Activated T-helper 1 cell treated with anti-CD3 and anti-CD28 coated beads, Interleukin-2, amount 50 U/mL, for 16 hours (primary cell): ENCODE results near the gene NSMCE3.

Source experiments
- DNase-seq, 2 donors: peaks; one replicate each; pipeline ENCODE4 v3.0.0-alpha.2; 2020; ENCODE audit warnings: low read depth in 1 of 2, low spot score in 1 of 2

NSMCE3 gene

DNA sequence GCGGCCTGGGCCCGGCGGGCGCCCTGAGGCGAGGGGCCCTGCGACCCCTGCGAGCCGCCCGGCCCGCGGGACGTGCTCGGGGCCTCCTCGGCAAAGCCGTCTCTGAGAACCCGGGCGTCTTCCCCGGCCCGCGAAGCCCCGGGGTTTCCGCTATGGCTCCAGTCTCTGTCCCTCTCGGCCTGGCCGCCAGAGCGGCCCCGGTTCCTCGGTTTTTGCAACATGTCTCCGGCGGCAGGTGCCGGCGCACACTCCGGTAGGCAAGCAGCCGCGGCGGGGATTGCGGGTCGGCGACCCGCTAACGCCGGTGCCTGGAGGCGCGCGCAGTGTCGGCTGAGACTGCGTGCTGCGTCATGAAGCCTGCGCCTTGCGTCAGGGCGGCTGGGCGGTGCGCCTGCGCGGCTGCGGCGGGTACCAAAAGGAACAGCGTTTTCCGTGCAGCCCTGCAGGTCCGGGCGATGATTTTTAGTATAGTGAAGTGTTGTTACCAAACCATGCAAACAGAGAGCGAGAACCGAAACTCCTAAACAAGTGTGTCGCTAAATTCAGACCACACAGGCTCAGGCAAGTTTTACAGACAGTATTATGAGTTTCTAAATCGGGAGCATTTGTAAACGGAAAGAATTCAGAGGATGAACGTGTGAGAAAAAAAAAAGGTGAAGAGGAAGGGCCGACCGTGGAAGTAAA is at the start of gene NSMCE3:
TSS of gene NSMCE3 (minus strand) at position 338 of the 684 bp plus-strand sequence. CDS start at position 221, 117 bp downstream.
- peak; percentile 79 to 85 for DNase-seq

DNA sequence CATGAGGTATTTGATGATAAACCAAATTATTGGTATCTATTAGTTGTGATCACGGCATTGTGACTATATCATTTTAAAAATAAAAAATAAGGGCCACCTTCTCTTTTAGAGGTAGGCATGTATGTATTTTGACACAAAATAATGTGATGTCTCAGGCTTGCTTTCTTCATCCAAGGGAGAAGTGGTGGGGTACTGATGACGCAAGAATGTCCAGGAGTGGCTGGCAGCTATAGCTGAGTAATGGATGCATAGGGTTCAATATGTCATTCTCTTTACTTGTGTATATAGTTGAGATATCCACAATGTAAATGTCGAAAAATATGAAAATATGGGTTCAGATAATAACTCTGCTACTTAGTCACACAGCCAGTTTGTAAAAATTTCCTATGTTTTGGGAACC is 46.8 kb upstream of the NSMCE3 start:
- no peak for DNase-seq

DNA sequence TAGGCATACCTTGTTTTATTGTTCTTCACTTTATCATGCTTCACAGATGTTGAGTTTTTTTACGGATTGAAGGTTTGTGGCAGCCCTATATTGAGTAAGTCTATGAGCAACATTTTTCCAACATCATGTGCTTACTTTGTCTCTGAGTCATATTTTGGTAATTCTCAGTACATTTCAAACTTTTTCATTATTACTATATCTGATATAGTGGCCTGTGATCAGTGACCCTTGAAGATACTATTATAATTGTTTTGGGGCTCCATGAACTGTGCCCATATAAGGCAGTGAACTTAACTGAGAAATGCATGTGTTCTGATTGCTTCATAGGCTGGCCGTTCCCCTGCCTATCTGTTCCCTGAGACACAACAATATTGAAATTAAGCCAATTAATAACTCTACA is 42.8 kb upstream of the NSMCE3 start:
- no peak for DNase-seq

DNA sequence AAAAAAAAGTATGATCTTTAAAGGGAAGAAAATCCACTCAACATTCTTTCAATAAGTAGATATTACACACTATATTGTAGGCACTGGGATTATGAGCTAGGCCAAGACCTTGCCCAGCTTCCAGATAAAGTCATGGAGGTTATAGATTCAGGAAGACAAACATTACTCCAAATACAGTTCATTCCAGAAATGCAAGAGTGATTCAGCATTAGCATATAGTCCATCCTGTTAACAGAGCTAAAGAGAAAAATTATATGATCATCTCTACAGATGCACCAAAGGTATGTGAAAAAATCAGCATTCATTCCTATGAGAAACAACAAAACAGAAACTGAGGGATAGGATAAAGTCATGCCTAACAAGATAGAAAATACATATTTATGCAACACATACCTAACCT is 42.1 kb upstream of the NSMCE3 start:
- no peak for DNase-seq

- no peak for DNase-seq
Observed at GRCh38 chr15:29309139-29309538, 39.5 kb upstream of the NSMCE3 start.

DNA sequence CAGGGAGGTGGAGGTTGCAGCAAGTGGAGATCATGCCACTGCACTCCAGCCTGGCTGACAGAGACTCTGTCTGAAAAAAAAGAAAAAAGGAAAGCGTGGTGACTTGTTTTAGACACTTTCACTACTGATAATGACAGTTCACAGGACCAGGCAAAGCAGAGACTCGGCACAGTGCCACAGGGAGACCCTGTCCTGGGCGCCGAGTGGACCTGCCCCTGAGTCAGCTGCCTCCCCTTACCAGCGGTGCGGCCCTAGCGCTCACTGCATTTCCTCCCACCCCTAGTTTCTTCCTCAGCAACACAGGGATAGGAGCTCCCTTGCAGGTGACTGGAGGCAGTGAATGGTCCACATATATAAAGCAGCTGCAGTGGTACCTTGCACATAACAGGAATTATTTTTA is 38.7 kb upstream of the NSMCE3 start:
- DNase-seq, result no peak

DNA sequence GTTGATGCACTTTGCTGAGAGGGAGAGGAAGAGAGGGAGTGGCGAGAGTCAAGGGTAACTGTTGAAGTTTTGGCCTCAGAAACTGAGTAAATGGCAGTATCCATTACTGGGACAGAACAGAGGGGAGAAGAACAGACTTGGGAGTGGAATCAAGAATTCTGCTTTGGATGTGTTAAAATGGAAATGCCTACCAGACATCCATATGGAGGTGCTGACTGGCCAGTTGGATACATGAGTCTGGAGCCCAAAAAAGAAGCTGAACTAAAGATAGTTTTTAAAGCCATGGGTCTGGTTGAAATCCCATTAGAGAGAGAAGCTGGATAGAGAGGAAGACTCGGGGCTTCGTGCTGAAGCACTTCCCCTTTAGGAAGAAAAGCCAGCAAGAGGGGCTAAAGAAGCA is 35.9 kb upstream of the NSMCE3 start:
- DNase-seq, result no peak

- DNase-seq, result no peak
Observed at GRCh38 chr15:29302871-29303270, 33.2 kb upstream of the NSMCE3 start.

DNA sequence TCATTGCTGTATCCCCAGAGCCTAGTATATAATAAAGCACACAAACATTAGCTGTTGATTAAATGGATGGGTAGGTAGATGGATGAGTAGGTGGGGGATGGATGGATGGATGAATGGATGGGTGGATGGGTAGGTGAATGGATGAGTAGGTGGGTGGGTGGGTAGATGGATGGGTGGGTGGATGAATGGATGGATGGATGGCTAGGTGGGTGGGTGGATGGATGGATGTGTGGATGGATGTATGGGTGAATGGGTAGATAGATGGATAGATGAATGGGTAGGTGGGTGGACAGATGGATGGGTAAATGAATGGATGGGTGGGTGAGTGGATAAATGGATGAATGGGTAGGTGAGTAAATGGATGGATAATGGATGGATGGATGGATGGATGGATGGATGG is 30.2 kb upstream of the NSMCE3 start:
- no peak for DNase-seq

DNA sequence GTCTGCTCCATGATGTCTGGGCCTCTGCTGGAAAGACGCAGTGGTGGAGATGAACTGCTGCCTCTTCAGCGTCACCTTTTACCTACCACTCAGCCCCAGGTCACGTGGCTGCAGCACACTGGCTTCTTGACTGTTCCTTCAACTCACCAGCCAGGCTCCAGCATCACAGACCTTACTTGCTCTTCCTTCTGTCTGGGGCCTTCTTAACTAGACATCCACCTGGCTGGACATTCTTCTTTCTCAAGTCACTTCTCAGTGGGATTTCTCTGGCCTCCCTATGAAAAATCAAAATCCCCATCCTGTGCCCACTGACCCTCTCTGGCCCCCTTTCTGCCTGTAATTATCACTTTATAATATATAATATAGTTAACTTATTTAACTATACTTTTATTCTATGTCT is 29.7 kb upstream of the NSMCE3 start:
- DNase-seq, result no peak

- no peak for DNase-seq
Observed at GRCh38 chr15:29294732-29295325, 25.2 kb upstream of the NSMCE3 start.

- no peak for DNase-seq
Observed at GRCh38 chr15:29291067-29291845, 21.6 kb upstream of the NSMCE3 start.

GRCh38 chr15:29289173-29289572 is 19.6 kb upstream of the NSMCE3 start:
- no peak for DNase-seq

DNA sequence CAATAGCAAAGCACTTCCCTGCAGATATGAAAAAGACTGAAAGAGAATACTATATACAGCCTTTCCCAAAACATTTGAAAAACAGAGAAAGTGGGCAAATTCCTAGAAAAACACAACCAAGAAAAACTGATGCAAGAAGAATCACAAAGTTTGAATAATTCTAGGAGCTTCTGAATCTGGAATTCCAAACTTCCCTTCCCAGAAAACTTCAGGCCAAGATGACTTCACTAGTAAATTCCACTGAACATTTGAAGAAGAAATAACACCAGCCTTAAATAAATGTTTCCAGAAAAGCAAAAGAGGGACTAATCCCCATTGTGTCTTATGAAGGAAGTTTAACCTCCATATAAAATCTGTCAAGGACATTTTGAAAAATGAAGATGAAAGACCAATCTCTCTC is 15.8 kb upstream of the NSMCE3 start:
- DNase-seq, result no peak

DNA sequence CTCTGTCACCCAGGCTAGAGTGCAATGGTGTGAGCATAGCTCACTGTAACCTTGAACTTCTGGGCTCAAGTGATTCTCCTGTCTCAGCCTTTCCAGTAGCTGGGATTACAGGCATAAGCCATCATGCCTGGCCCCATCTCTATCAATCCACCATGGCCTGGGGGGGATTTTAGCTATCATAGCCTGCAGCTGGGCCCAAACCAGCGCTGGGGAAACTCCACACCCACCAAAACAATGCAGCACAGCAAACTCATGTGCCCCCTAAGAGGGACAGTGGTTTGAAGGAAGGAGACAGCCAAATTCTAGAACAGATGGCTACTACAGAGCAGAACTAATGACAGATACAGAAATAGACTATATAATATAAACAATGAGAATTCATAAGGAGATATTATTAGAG is 13.8 kb upstream of the NSMCE3 start:
- no peak for DNase-seq

DNA sequence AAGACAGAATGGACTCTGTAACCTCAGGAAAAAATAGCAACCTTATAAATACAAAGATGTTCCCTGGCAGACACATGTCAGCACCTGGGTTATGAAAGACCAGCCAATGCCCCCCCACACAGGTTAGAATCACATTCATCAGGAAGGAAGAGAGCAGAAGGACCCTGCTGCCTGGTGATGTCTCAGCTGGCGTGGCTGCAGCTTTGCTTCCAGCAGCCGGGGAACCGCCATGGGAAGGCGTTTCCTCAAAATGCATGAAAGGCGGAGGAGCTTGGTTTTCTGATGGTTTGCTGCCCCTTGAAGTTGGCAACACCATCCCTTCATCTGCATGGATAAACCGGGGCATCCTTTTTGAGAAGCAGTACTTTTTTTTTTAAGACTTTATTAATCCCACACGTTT is 10.9 kb upstream of the NSMCE3 start:
- DNase-seq, result no peak

- DNase-seq, result no peak
Observed at GRCh38 chr15:29278436-29279105, 8.9 kb upstream of the NSMCE3 start.

GRCh38 chr15:29276366-29276765 is 6.7 kb upstream of the NSMCE3 start:
- no peak for DNase-seq

GRCh38 chr15:29275855-29276254 is 6.2 kb upstream of the NSMCE3 start:
- no peak for DNase-seq

DNA sequence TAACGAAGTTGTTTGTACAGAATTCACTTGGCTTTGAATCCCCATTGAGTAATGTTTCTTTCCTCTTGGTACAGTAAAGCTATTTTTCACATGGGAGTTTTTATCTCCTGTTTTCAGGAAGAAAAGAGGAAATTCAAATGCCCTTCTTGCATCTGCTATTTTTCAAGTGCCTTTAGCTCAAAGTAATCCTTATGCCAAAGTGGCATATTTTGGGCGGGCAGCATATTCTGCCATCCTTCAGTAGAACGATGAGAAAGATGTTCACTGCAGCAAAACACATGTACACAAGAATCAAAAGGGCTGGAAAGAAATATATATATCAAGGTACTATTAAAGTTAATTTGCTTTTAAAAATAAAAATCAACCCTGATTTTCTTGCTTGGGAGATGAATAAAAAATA is 5.3 kb upstream of the NSMCE3 start:
- no peak for DNase-seq

GRCh38 chr15:29272219-29272618 is 2.6 kb upstream of the NSMCE3 start:
- DNase-seq, result no peak

- DNase-seq, result no peak
Observed at GRCh38 chr15:29270976-29271375, 1.4 kb upstream of the NSMCE3 start.
